Karpas-422 (cell line): ENCODE measurements around the gene ZNFX1. TPM values are rescaled to one million over a fixed set of nuclear protein-coding genes. Genes with fewer than 3 reads are reported as not detected.
"Not testable (repeated sequence)": the region's sequence is repeated elsewhere in the genome, so short reads cannot be mapped to it uniquely, and the experiment has no call there.

Source experiments
- DNase-seq: peaks from one replicate; pipeline ENCODE4 v3.0.0-alpha.2; 2015
- H2AFZ ChIP-seq: fragments of 200-600 bp; sonication (generic); 2 replicates; pipeline ENCODE4 v1.6.1; 2014; ENCODE audit warnings: antibody characterized with exemption, low read length, mixed read lengths
- H3K27ac ChIP-seq: fragments of 200-600 bp; sonication (generic); 2 replicates; pipeline ENCODE4 v1.5.1; 2014; ENCODE audit warnings: mild to moderate bottlenecking, low read length, moderate library complexity
- H3K27me3 ChIP-seq: fragments of 200-600 bp; sonication (generic); 2 replicates; pipeline ENCODE4 v1.6.1; 2014; ENCODE audit warnings: low read length, mixed read lengths
- H3K36me3 ChIP-seq: fragments of 200-600 bp; sonication (generic); 2 replicates; pipeline ENCODE4 v1.6.1; 2014; ENCODE audit warnings: low read length, mixed read lengths; ENCODE audit not compliant: insufficient read depth
- H3K4me1 ChIP-seq: fragments of 200-600 bp; sonication (generic); 2 replicates; pipeline ENCODE4 v1.6.1; 2014; ENCODE audit warnings: mild to moderate bottlenecking, low read length, mixed read lengths
- H3K4me2 ChIP-seq: fragments of 200-600 bp; sonication (generic); 2 replicates; pipeline ENCODE4 v1.6.1; 2014; ENCODE audit warnings: low read length, low read depth, mild to moderate bottlenecking; ENCODE audit not compliant: poor library complexity, severe bottlenecking
- H3K4me3 ChIP-seq: fragments of 200-600 bp; sonication (generic); 2 replicates; pipeline ENCODE4 v1.5.1; 2014; ENCODE audit warnings: mild to moderate bottlenecking, antibody characterized with exemption, low read length, mixed read lengths
- H3K79me2 ChIP-seq: fragments of 200-600 bp; sonication (generic); 2 replicates; pipeline ENCODE4 v1.6.1; 2014; ENCODE audit warnings: mild to moderate bottlenecking, low read length, mixed read lengths
- H3K9ac ChIP-seq: fragments of 200-600 bp; sonication (generic); 2 replicates; pipeline ENCODE4 v1.6.0; 2014; ENCODE audit warnings: low read length
- H3K9me2 ChIP-seq: fragments of 200-600 bp; sonication (generic), shearing (Covaris generic); replicated peaks from 2 replicates; pipeline ENCODE4 v1.6.0; 2014; ENCODE audit warnings: mild to moderate bottlenecking, low read length, moderate library complexity; ENCODE audit not compliant: insufficient read depth
- H3K9me3 ChIP-seq: fragments of 300-700, 200-600 bp; sonication (generic); 2 replicates; pipeline ENCODE4 v1.6.1; 2014; ENCODE audit warnings: low read length, mixed read lengths
- H4K20me1 ChIP-seq: fragments of 200-600 bp; sonication (generic); 2 replicates; pipeline ENCODE4 v1.6.1; 2014; ENCODE audit warnings: mild to moderate bottlenecking, antibody characterized with exemption, low read length, low read depth; ENCODE audit not compliant: insufficient read depth
- total RNA-seq: library from RNA; depleted of rRNA; stranded (reverse); fragments of >200 nt; shearing (Covaris generic); gene quantifications from 2 replicates; pipeline ENCODE4 v1.2.3, GENCODE V29; 2014; ENCODE audit warnings: low replicate concordance

The ZNFX1 gene
- total RNA-seq, 1 experiment from 2014 or later = 21.7 TPM

- H4K20me1 ChIP-seq = no peaks in the 10 kb centered on the region
- H3K9ac ChIP-seq = no peak overlapping the region
Measured at GRCh38 chr20:49303065-49303552, 25.3 kb upstream of the ZNFX1 start.

GRCh38 chr20:49297605-49298530 lies 20.0 kb upstream of the ZNFX1 start:
- Histone ChIP-seq H3K27ac (no peak overlapping the region), H3K27me3 (no peaks in the 10 kb centered on the region), H3K4me3 (no peak overlapping the region), H3K9me3 (no peaks in the 10 kb centered on the region), H3K4me2 (no peak overlapping the region), H4K20me1 (no peaks in the 10 kb centered on the region), H2AFZ (no peak overlapping the region), H3K79me2 (no peaks in the 10 kb centered on the region), H3K36me3 (no peaks in the 10 kb centered on the region), H3K9me2 (no peaks in the 10 kb centered on the region), H3K9ac (no peak overlapping the region), H3K4me1 (no peaks in the 10 kb centered on the region)
- DNase-seq = no peak

More at GRCh38 chr20:49303065-49303552, 25.3 kb upstream of the ZNFX1 start:
- Histone ChIP-seq H3K9me3 (no peaks in the 10 kb centered on the region), H2AFZ (no peak overlapping the region), H3K27me3 (no peaks in the 10 kb centered on the region), H3K4me1 (no peaks in the 10 kb centered on the region), H3K79me2 (no peaks in the 10 kb centered on the region), H3K36me3 (no peaks in the 10 kb centered on the region), H3K27ac (no peak overlapping the region), H3K4me2 (no peak overlapping the region), H3K4me3 (no peak overlapping the region), H3K9me2 (no peaks in the 10 kb centered on the region)
- no peak for DNase-seq

GRCh38 chr20:49294002-49294654 lies 16.3 kb upstream of the ZNFX1 start:
- H3K9me2 ChIP-seq, DNase-seq, H3K79me2 ChIP-seq, H2AFZ ChIP-seq, H3K27ac ChIP-seq, H4K20me1 ChIP-seq, H3K27me3 ChIP-seq, H3K4me3 ChIP-seq, H3K4me2 ChIP-seq, H3K9me3 ChIP-seq, H3K9ac ChIP-seq: not testable (repeated sequence)
- Histone ChIP-seq H3K36me3 (peaks cover 11% of the 10 kb centered on the region), H3K4me1 (peaks cover 24% of the 10 kb centered on the region)

- no peak overlapping the region for H3K4me2 ChIP-seq
- H3K9me2 ChIP-seq = no peaks in the 10 kb centered on the region
- H3K79me2 ChIP-seq = no peaks in the 10 kb centered on the region
- no peaks in the 10 kb centered on the region for H3K9me3 ChIP-seq
- peaks cover 21% of the 10 kb centered on the region for H3K36me3 ChIP-seq
- H3K4me3 ChIP-seq = no peak overlapping the region
- peaks cover 14% of the 10 kb centered on the region; the same call in 1 of the 2 replicates for H4K20me1 ChIP-seq
- no peak overlapping the region for H2AFZ ChIP-seq
- no peak for DNase-seq
- no peak overlapping the region for H3K9ac ChIP-seq
- no peaks in the 10 kb centered on the region for H3K27me3 ChIP-seq
- no peak overlapping the region for H3K27ac ChIP-seq
- peaks cover 34% of the 10 kb centered on the region for H3K4me1 ChIP-seq
Measured at GRCh38 chr20:49293122-49293521, 15.3 kb upstream of the ZNFX1 start.

GRCh38 chr20:49292010-49292409 lies 14.2 kb upstream of the ZNFX1 start:
- H3K27ac ChIP-seq = no peak overlapping the region
- H3K9me3 ChIP-seq = peaks cover 1% of the 10 kb centered on the region; the same call in 1 of the 2 replicates
- no peaks in the 10 kb centered on the region for H3K9me2 ChIP-seq
- H3K4me1 ChIP-seq = peaks cover 45% of the 10 kb centered on the region
- peaks cover 32% of the 10 kb centered on the region for H3K36me3 ChIP-seq
- no peak overlapping the region for H3K9ac ChIP-seq
- no peak overlapping the region for H2AFZ ChIP-seq
- DNase-seq = no peak
- peaks cover 25% of the 10 kb centered on the region; the same call in 1 of the 2 replicates for H4K20me1 ChIP-seq
- no peaks in the 10 kb centered on the region for H3K27me3 ChIP-seq
- no peak overlapping the region for H3K4me2 ChIP-seq
- H3K79me2 ChIP-seq = no peaks in the 10 kb centered on the region
- no peak overlapping the region for H3K4me3 ChIP-seq

GRCh38 chr20:49291200-49291599 lies 13.3 kb upstream of the ZNFX1 start:
- no peaks in the 10 kb centered on the region for H3K27me3 ChIP-seq
- H3K9ac ChIP-seq = no peak overlapping the region
- peaks cover 51% of the 10 kb centered on the region for H3K4me1 ChIP-seq
- H3K9me3 ChIP-seq = peaks cover 9% of the 10 kb centered on the region; the same call in 1 of the 2 replicates
- H3K27ac ChIP-seq = peak overlapping the region; percentile 67
- H3K9me2 ChIP-seq = no peaks in the 10 kb centered on the region
- peaks cover 33% of the 10 kb centered on the region for H4K20me1 ChIP-seq
- no peak overlapping the region for H3K4me2 ChIP-seq
- peaks cover 40% of the 10 kb centered on the region for H3K36me3 ChIP-seq
- no peak overlapping the region for H3K4me3 ChIP-seq
- DNase-seq = peak; percentile 57
- H2AFZ ChIP-seq = no peak overlapping the region
- H3K79me2 ChIP-seq = no peaks in the 10 kb centered on the region

GRCh38 chr20:49290608-49291191 lies 12.8 kb upstream of the ZNFX1 start:
- H3K4me1 ChIP-seq = peaks cover 52% of the 10 kb centered on the region
- H3K27ac ChIP-seq = peak overlapping the region; percentile 67
- no peaks in the 10 kb centered on the region for H3K9me2 ChIP-seq
- H3K79me2 ChIP-seq = no peaks in the 10 kb centered on the region; the same call in 1 of the 2 replicates
- H2AFZ ChIP-seq = no peak overlapping the region
- H3K9me3 ChIP-seq = peaks cover 10% of the 10 kb centered on the region; the same call in 1 of the 2 replicates
- H3K27me3 ChIP-seq = no peaks in the 10 kb centered on the region
- DNase-seq = peak; percentile 51
- H3K9ac ChIP-seq = no peak overlapping the region
- peaks cover 45% of the 10 kb centered on the region for H3K36me3 ChIP-seq
- H3K4me3 ChIP-seq = no peak overlapping the region
- peaks cover 38% of the 10 kb centered on the region for H4K20me1 ChIP-seq
- H3K4me2 ChIP-seq = no peak overlapping the region
